HG03520 (cell line): ENCODE results near the gene NIPAL4.
"Not testable (repeated sequence)": the region's sequence is repeated elsewhere in the genome, so short reads cannot be mapped to it uniquely, and the experiment has no call there.

Experiments
- ATAC-seq: cut with Tn5 transposase; IDR thresholded peaks from one replicate; pipeline ENCODE4 v1.9.1; 2021; ENCODE audit warnings: mild to moderate bottlenecking, moderate library complexity; ENCODE audit not compliant: unreplicated experiment

Gene NIPAL4

GRCh38 chr5:157459715-157460599 is at the start of gene NIPAL4:
TSS of gene NIPAL4 (plus strand) at chr5:157460213. CDS start at chr5:157460321, 108 bp downstream.
- no peak for ATAC-seq

- no peak for ATAC-seq
Measured at GRCh38 chr5:157415838-157416237, 44.2 kb upstream of the NIPAL4 start.

GRCh38 chr5:157419521-157419920 is 40.5 kb upstream of the NIPAL4 start:
- ATAC-seq: not testable (repeated sequence)

DNA sequence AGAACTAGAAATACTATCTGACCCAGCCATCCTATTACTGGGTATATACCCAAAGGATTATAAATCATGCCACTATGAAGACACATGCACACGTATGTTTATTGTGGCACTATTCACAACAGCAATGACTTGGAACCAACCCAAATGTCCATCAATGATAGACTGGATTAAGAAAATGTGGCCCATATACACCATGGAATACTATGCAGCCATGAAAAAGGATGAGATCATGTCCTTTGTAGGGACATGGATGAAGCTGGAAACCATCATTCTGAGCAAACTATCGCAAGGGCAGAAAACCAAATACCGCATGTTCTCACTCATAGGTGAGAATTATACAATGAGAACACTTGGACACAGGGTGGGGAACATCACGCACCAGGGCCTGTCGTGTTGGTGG is 30.1 kb upstream of the NIPAL4 start:
- not testable (repeated sequence) for ATAC-seq

- ATAC-seq: peak; percentile 67
Measured at GRCh38 chr5:157431544-157432200, 28.3 kb upstream of the NIPAL4 start.

DNA sequence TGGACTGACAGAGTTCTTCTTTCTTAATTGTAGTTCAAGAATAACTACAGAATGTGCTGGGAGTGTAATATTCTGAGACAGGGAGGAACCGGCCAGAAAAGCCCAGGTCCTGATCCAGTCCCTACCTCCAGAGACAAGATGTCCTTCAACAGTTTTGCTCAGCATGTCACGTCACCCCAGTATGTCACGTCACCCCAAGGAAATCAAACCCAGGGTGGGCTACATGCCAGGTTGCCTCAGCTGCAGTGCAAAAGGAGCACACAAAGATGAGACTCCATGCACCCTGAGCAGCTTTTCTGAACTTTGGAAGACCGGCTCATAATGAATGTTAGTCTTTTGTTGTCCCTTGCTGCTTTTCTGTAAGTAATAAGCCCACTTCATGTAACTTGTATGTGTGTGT is 25.9 kb upstream of the NIPAL4 start:
- ATAC-seq: no peak

DNA sequence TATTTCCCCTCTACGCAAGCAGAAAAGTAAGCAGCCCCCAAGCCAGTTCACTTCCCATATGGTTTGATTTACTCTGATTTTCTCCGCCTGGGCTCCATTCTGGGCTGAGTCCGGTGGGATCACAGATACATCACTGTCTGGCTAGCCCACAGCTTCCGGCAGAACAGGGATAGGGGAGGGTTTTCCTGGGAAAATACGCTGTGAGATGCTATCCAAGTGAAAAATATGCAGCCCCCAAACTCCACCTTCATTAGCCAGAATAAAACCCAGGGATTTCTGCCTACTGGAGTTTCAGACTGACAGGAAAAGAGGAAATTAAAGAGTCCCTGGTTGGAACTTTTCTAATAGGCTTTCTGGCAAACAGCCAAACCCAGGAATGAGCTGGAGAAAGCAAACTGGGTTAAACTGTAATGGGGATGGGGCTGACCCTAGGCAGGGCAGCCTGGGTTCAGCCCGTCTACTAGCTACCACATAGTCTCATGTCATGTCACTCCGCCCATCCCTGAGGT is 16.9 kb upstream of the NIPAL4 start:
- ATAC-seq: no peak

DNA sequence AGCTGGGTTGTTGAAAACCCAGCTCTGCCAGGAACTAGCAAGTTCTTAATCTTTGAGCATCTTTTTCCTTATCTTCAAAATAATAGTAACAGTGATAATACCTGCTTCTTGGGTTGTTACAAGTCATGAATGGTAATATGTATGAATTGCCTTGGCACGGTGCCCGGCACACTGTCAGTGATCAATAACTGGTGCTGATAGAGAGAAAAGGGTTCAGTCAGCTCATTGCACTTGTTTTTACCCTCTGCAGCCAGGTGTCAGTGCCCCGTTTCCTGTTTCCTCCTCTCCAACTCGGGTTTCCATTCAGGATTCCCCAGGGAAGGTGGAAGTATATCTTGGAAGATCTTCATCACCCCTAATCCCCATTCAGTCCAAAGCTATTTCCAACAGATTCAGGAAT is 15.8 kb upstream of the NIPAL4 start:
- ATAC-seq: no peak

DNA sequence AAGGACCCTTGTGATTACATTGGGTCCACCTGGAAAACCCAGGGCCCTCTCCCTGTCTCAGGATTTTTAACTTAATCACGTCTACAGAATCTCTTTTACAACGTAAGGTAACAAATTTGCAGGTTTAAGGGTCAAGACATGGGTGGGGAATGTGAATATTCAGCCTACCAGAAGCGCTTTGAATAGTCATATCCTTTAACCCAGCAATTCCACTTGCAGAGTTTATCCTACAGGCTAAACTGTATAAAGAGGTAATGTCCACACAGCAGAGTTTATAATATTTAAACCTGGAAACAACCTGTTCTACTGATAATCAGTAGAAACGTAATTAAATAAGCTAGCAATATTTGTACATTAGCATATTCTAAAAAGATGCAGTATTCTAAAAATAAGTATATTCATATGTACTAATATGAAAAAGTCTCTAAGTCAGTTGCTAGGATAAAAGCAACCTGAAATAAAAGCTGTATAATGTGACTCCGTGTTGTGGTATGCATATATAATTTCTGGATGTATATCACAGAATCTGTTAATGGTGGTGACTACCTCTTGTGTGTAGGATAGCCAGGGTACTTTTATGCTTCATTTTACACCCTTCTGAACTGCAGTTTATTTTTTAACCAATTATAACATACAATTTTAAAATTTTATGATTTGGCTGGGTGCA is 14.1 kb upstream of the NIPAL4 start:
- no peak for ATAC-seq

- ATAC-seq: no peak
Measured at GRCh38 chr5:157446412-157446935, 13.5 kb upstream of the NIPAL4 start.

DNA sequence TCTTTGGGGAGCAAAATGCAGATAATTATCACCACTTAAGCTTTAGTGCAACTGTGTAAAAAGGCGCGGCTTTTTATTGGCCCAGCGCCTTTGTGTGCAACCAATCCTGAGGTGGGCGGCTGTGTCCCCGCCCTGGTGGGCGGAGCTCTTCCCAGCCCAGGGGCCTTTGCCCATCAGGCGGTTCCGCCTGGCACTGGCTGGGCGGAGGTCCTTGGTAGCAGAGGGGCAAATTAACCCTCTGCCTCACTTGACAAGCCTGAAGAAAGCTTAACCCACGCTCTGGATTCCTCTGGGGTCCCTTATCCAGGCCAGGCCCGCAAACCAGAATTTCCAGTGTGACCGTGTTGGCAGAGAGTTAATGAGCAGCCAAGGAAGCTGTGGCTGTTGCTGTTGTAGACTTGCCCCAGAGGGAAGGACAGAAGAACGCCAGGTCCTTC is 12.8 kb upstream of the NIPAL4 start:
- ATAC-seq: no peak

DNA sequence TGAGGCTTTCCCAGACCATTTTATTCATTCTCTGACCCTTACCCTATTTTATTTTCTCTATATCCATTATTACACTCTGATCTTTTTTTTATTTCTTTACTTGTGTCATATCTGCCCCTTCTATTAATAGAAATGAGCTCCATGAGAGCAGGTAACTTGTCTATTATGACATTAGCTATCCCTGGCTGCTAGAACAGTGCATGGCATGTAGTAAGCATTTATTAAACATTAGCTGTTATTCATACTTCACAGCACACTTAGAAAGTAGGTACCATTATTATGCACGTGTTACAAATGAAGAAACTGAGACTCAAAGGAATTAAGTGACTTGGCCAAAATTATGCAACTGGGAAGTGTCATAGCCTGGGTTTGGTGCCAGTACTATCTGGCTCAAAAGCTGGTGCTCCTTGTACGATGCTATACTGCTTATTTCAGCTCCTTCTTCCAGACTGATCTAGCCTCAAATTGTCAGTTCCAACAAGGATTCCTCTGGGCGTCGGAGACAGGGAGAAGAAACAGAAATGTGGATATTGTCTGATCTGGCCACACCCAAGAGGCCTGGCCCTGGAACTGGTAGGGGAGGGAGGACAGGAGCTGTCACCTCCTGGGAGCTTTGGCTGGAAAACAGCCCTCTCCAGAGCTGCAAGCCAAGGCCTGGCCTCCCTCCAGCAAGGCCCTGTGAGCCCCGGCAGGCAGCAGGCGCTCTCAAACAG is 10.8 kb upstream of the NIPAL4 start:
- ATAC-seq: no peak

DNA sequence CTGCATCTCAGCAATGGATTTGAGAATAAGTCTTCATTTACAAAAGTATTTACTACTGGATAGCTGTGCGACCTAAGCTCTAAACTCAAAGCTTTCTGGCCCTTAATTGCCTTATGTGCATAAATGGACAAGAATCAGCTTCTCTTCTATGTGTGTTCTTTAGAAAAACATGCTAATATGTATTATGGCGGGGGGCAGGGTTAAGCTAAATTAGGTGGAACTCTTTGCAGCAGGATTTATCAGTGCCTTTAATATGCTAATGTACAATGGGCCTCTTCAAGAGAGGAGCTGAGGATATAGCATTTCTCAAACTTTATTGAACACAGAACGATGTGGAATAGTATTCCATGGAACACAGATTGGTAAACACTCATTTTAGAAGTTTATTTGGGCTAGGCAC is 10.0 kb upstream of the NIPAL4 start:
- no peak for ATAC-seq

DNA sequence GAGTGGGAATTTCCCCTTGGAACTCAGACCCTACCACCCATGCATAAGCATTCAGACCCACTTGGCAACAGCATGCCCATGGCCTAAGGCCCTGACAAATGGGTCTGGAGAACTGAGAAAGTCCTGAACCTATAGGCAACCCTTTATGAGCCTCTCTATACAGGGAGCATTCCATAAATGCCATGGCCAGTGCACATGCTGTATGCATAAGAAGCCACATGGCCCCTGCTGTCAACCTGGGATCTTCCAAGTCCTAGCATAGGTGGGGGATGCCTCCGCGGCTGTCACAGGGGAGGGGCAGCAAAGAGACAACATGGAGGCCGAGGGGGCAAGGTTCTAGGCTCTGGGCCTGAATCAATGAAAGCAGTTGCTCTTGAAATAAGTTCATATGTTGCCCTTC is 8.2 kb upstream of the NIPAL4 start:
- ATAC-seq: no peak

DNA sequence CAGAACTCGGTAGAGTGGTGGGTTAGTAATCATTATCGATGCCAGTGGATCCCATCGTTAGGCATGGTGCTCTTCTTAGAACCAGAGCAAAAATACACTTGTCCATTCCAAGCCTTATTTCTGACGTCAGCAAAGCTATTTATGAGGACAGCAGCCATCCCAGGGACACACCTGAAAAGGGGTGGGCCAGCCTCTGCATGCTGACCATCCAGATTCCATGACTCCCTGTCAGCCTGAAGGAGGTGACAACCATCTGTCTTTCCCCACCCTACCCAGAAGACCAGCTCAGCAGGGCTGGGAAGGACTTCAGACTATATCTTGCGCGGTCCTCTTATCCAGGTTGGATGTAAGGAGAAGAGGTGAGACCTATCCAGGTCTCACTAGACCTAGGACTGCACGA is 5.7 kb upstream of the NIPAL4 start:
- ATAC-seq: no peak

DNA sequence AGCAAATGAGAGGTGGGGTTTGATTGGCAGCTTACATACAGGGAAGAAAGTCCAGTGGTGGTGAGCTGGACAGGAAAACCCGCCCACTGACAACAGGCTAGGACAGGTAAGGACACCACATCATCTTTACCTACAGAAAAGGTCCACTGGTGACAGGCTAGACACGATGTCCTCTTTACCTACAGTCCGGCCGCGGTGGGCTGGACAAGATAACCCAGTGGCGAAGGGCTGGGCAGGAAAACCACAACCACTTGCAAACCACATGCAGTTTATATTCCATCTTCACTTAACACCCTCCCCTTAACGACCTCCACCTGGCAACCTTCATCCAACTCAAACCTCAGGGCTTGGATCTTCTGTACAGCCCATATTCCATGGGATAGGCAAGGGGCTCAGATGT is 5.0 kb upstream of the NIPAL4 start:
- ATAC-seq: no peak

GRCh38 chr5:157456301-157456700 is 3.7 kb upstream of the NIPAL4 start:
- ATAC-seq: no peak

DNA sequence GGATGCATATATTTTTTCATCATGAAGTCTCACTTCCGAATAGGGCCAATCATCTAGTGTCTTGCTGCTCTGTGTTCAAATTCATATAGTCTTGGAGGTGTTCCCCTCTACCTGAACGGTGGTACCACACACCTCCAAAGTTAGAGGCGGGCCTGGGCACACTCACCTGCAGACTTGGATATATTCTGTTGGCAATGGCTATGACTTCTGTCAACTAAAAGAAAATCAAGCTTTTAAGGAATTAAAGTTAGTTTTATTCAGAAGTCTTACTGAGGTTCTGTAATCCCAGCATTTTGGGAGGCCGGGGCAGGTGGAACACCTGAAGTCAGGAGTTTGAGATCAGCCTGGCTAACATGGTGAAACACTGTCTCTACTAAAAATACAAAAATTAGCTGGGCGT is 2.6 kb upstream of the NIPAL4 start:
- ATAC-seq: no peak

DNA sequence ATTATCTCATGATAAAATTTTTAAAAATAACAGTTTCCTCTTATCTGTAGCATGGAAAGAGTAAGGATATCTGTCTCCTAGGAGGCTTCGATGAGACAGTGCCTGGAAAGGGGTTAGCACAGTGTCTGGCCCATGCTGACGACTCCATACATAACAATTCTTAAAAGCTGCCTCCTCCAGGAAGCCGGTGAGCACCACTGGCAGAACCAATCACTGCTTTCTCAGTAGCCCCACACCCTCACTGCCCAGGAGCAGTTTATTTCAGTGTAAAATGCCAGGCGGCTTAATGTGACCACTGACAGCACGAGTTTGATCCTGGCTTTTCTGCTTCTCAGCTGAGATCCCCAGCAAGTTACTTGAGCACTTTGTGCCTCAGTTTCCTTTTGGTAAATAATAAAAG is 1.2 kb upstream of the NIPAL4 start:
- no peak for ATAC-seq

DNA sequence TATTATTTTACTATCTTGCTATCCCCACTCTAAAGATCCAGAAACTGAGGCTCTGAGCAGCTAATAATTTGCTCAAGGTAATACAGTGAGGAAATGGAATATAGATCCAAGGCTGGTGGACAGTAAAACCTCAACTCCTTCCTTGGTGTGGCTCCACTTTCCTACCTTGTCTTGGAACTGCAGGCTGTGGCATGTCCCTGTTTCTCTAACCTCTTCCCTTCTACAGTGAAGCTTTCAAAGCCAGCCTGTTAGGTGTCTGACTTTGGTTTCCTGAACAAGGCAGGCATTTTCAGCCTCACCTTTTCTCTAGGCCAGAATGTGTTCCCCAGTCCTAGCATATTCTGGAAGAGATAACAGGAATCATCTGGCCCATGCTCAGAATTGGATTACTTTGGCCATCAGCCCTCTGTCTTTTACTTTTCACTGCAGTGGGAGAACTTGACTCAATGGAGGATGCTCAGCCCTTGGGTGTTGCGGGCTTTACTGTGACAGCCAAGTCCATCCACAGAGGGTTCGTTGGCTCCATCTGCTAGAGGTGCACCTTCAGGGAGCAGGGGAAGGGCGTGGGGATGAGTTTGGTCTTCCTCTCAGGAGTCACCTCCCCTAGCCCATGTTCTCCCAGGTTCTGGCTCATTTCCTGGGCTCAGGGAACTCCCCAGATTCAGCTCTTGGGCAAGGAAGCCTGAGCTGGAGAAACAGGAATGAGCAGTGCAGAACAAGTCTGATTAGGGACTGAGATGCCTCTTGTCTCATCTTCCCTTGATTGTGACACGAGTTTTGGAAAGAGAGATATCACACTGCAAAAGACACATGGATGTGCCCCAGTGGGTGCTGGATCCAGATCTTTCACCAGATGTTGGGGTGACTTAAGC is 1.1 kb downstream of the NIPAL4 start:
- no peak for ATAC-seq
